Measurements from ENCODE around the gene RGMA. TPM values are rescaled to one million over a fixed set of nuclear protein-coding genes. Genes with fewer than 3 reads are reported as not detected.

The RGMA gene
- total and polyA plus RNA-seq, 2 of the 8 experiments (the other 6 are each of a cell fraction or from before 2014, with no cell fraction given), result 19.9 to 39.8 TPM

DNA sequence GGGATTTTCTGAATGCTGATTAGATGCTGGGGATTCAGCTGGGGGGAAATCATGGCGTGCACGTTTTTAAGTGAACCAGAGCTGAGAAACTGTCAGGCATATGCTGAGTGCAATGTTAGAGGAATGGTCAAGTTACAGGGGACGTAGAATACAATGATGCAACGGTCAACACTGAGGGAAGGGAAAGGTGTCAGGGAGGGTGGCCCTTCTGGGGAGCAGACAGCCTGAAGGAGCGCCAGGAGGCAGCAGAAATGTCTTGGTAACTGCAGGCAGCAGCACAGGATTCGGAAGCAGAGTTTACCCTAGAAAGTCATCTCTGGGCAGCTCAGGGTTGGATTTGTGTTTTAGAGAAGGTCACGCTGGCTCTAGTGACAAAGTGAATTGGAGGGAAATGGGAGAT is 47.6 kb upstream of the RGMA start (continued):
- TF ChIP-seq, protein P1, sequence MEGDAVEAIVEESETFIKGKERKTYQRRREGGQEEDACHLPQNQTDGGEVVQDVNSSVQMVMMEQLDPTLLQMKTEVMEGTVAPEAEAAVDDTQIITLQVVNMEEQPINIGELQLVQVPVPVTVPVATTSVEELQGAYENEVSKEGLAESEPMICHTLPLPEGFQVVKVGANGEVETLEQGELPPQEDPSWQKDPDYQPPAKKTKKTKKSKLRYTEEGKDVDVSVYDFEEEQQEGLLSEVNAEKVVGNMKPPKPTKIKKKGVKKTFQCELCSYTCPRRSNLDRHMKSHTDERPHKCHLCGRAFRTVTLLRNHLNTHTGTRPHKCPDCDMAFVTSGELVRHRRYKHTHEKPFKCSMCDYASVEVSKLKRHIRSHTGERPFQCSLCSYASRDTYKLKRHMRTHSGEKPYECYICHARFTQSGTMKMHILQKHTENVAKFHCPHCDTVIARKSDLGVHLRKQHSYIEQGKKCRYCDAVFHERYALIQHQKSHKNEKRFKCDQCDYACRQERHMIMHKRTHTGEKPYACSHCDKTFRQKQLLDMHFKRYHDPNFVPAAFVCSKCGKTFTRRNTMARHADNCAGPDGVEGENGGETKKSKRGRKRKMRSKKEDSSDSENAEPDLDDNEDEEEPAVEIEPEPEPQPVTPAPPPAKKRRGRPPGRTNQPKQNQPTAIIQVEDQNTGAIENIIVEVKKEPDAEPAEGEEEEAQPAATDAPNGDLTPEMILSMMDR (IDR thresholded peaks at IDR 0.05; ENCODE audit: control extremely low read depth in 1 of 3, insufficient read depth in 1 of 3, low read depth in 1 of 3, low read length in 3 of 3), result no peak
- TF ChIP-seq SIN3A (conservative IDR thresholded peaks at IDR 0.05 in 1 of 2, IDR thresholded peaks at IDR 0.05 in 1 of 2; ENCODE audit: low read depth in 1 of 2, low read length in 2 of 2) (no peak), NRF1 (IDR thresholded peaks at IDR 0.05; ENCODE audit: low read depth, low read length) (no peak), TEAD4 (IDR thresholded peaks at IDR 0.05; ENCODE audit: low read depth, low read length) (no peak), GABPA (IDR thresholded peaks at IDR 0.05; ENCODE audit: borderline replicate concordance, insufficient read depth, low read length) (no peak)

Data from H1 (cell line).